Fibroblast of villous mesenchyme (primary cell): Measurements from ENCODE around the gene NUDT4. TPM values are rescaled to one million over a fixed set of nuclear protein-coding genes. Genes with fewer than 3 reads are reported as not detected.

ENCODE experiments used
- DNase-seq: peaks from one replicate; pipeline ENCODE4 v3.0.0-alpha.2; 2010; ENCODE audit warnings: low read depth
- H3K4me3 ChIP-seq: 2 replicates; pipeline ENCODE4 v1.5.1; 2011; ENCODE audit warnings: low read depth, mild to moderate bottlenecking, low read length
- CTCF ChIP-seq: IDR thresholded peaks from 2 replicates; pipeline ENCODE4 v1.5.1; 2012; ENCODE audit warnings: low read depth, mild to moderate bottlenecking, low read length; ENCODE audit not compliant: insufficient read depth
- total RNA-seq: library from RNA; depleted of rRNA; stranded (reverse); fragments of >200 nt; gene quantifications from 2 replicates; pipeline ENCODE4 v1.2.3, GENCODE V29; 2012

Gene NUDT4
- total RNA-seq, 1 donor, result 61.3 TPM

GRCh38 chr12:93365616-93366405 lies 11.9 kb upstream of the NUDT4 start:
- no peak for DNase-seq
- no peak overlapping the region for H3K4me3 ChIP-seq
- no peak for TF ChIP-seq CTCF

- TF ChIP-seq CTCF, result no peak
- H3K4me3 ChIP-seq, result no peak overlapping the region
- DNase-seq, result no peak
Measured at GRCh38 chr12:93366422-93366821, 11.3 kb upstream of the NUDT4 start.

- TF ChIP-seq CTCF, result no peak
- H3K4me3 ChIP-seq, result no peak overlapping the region
- no peak for DNase-seq
Measured at GRCh38 chr12:93368766-93369165, 9.0 kb upstream of the NUDT4 start.

- H3K4me3 ChIP-seq, result no peak overlapping the region
- no peak for DNase-seq
- no peak for TF ChIP-seq CTCF
Measured at GRCh38 chr12:93369505-93369904, 8.2 kb upstream of the NUDT4 start.

- TF ChIP-seq CTCF, result no peak
- DNase-seq, result no peak
- no peak overlapping the region for H3K4me3 ChIP-seq
Measured at GRCh38 chr12:93370947-93371346, 6.8 kb upstream of the NUDT4 start.

GRCh38 chr12:93373961-93374656 lies 3.6 kb upstream of the NUDT4 start:
- no peak overlapping the region for H3K4me3 ChIP-seq
- no peak for TF ChIP-seq CTCF
- no peak for DNase-seq
